Limb (tissue), 2 donors: Measurements from ENCODE around the gene GNAI3.

ENCODE experiments used
- DNase-seq, 2 donors: peaks; one replicate each; pipeline ENCODE4 v3.0.0-alpha.2; 2016; ENCODE audit errors: extremely low spot score in 2 of 2

The GNAI3 gene

GRCh38 chr1:109592916-109593315 lies 44.5 kb downstream of the GNAI3 start:
- DNase-seq, result no peak

- DNase-seq, result no peak
Observed at GRCh38 chr1:109595531-109595930, 47.1 kb downstream of the GNAI3 start.

- DNase-seq, result no peak
Observed at GRCh38 chr1:109598156-109598555, 49.7 kb downstream of the GNAI3 start.

GRCh38 chr1:109598655-109599054 lies 50.2 kb downstream of the GNAI3 start:
- DNase-seq, result no peak

- no peak for DNase-seq
Observed at GRCh38 chr1:109603229-109603628, 54.8 kb downstream of the GNAI3 start.

- DNase-seq, result no peak
Observed at GRCh38 chr1:109605381-109605780, 57.0 kb downstream of the GNAI3 start.

DNA sequence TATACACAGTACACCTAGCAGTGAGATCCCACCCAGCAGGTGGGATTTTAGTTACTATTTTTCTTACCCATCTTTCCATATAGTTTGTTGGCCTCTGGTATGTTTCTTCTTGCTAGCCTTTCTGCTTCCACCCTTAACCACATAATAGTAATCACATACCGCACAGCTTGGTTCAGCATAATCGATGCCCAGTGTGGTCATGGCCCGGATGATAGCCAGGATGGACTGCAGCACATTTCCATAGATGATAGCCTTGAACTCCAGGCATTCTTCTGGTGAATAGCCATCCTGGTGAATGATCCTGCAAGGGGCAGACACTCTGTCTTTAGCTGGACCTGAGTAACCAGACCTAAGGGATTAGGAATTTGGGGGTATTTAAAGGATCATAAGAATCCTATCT lies 61.5 kb downstream of the GNAI3 start:
- no peak for DNase-seq

DNA sequence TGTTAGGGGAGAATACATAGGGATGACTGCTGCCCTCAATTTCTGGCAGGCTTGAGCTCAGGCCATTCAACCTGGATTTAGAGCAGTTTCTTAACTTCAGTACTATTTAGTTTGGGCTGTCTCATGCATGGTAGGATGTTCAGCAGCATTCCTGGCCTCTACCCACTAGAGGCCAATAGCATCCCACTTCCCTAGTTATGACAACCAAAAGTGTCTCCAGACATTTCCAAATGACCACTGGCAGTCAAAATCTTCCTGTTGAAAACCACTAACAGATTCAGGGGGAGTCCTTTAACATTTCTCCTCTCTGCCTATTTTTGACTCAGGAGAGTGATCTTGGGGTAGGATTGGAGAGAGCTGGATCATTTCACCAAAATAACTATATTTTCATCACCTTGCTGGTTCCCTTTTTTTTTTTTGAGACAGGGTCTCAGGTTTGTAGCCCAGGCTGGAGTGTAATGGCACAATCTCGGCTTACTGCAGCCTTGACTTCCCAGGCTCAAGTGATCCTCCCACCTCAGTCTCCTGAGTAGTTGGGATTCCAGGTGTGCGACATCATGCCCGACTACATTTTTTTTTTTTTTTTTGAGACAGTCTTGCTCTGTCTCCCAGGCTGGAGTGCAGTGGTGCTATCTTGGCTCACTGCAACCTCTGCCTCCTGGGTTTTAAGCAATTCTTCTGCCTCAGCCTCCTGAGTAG lies 62.3 kb downstream of the GNAI3 start:
- DNase-seq, result no peak

GRCh38 chr1:109611308-109611990 lies 63.0 kb downstream of the GNAI3 start:
- DNase-seq, result no peak

DNA sequence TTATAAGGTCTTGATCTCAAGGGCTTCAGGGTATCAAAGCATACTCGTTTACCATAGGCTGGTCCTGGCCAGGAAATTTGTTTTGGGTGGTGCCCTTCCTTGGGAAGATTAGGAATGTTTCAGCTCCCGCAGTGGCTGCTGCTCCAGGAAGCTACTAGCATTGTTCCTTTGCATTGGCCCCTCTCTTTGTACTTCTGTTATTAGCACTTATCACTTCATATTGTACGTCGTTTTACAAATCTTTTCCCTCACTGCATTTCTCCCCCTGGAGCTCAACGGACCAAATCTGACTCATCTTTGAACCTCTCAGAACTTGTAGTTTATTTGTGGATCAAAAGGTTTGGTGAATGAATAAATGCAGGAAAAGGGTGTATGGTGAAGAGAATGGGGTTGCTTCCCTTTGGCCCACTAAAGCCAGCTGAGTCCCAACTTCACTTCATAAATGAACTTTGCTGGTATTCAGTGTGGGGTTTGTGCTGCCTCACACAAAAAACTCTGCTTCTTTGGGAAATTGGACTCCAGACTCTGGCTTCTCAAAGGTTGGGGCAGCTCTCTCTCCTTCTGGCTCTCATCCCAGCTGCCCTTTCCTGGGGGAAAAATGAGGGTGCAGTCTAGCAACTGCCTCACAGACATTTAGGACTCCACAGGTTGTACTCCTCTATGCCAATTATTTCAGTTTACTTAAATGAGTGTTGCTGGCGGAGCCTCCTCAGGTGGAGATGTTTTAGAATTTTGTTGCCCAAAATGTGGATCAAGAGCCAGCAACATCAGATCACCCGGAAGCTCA lies 65.1 kb downstream of the GNAI3 start:
- no peak for DNase-seq

DNA sequence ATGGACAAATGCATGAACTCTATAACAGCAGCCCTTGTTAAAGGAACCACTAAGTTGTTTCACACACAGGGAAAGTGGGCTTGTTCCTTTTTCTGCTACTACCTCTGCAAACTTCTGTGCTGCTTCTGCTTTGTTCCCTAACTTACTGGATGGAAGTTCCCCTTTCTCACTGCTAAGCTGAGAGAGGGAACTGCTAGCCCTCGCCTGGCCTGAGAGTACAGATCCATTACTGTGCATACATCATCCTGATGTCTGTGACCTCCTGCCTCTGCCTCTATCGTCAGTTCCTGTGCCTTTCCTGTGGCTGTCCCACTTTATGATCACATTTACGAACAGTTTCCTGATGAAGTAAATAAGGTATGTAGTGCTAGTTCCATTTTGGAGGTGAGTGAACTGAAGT lies 67.5 kb downstream of the GNAI3 start:
- DNase-seq, result no peak

- no peak for DNase-seq
Observed at GRCh38 chr1:109616391-109616790, 68.0 kb downstream of the GNAI3 start.

- DNase-seq, result no peak
Observed at GRCh38 chr1:109617291-109617801, 68.9 kb downstream of the GNAI3 start.

DNA sequence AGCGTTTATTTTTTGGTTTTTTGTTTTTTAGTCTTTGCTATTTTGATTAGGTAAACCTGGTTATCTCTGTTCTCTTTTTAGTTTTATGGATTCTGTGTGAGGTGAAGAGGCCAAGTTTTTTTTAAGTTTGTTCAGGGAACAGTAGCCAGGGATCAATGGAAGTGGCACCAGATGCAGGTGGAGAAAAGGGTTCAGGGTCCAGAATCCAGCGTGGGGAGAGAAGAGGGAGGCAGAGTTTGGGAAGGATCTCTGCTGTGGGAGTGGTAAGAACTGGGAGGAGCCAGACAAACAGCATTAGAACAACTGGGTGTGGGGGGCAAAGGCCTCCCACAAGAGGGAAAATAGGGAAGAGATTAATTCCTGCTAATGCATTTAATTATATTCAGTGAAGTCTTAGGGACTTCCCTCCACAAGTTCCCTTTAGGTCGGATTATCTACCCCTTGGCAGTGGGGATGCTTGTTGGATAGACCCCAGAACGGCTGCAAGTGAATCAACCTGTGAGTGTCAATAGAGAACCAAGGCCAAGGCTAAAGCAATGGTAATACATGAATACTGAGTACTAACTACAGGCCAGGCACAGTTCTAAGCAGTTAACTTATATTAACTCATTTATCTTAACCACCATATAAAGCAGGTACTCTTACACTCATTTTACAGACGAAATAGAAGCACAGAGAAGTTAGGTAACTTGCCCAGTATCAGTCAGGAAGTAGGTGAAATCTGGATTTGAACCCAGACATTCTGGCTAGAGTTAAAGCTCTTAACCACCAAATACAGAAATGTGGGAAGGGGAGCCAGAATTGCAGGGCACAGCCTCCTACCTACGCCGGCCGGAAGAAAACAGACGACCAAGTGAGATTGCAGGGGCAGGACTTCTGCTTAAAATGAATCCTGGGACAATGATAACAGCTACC lies 70.5 kb downstream of the GNAI3 start:
- no peak for DNase-seq

- DNase-seq, result peak; percentile 64 to 86
Observed at GRCh38 chr1:109619576-109620400, 71.4 kb downstream of the GNAI3 start, which contains the start of the genes AMPD2 and GNAT2. AMPD2 (plus strand) TSS chr1:109619837; CDS start chr1:109621176, 1,339 bp downstream. GNAT2 (minus strand) TSS chr1:109619616; CDS start chr1:109612870, 6,746 bp downstream.

DNA sequence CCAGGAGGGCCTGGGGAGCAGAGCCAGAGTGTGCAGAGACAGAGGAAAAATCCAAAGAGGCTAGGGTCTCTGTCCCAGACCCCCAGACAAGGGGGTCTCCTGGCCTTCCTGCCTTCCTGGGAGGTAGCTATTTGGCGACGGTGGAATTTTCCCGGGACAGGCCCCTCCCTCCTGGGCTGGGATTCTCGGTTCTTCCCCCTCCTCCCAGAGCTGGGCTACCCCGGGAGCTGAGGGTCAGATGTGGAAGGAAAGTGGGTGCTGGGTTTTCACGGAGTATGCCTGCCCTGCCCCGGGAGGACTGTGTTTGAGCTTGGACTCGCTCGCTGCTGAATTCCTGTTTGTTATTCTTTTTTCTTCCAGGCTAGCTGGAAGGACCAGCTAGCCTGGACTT lies 72.0 kb downstream of the GNAI3 start:
- peak in 1 of 2 donors; percentile 71 for DNase-seq

DNA sequence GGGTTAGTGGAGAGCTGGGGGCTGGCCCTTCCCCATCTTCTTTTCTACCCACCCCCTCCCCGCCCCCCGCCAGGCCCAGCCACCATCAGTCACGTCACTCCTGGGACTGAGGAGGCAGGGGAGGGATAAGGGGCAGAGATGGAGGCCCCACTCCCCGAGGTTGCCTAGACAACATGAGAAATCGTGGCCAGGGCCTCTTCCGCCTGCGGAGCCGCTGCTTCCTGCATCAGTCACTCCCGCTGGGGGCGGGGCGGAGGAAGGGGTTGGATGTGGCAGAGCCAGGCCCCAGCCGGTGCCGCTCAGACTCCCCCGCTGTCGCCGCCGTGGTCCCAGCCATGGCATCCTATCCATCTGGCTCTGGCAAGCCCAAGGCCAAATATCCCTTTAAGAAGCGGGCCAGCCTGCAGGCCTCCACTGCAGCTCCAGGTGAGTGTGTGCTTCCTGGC lies 72.4 kb downstream of the GNAI3 start:
- DNase-seq, result peak; percentile 92 to 94

DNA sequence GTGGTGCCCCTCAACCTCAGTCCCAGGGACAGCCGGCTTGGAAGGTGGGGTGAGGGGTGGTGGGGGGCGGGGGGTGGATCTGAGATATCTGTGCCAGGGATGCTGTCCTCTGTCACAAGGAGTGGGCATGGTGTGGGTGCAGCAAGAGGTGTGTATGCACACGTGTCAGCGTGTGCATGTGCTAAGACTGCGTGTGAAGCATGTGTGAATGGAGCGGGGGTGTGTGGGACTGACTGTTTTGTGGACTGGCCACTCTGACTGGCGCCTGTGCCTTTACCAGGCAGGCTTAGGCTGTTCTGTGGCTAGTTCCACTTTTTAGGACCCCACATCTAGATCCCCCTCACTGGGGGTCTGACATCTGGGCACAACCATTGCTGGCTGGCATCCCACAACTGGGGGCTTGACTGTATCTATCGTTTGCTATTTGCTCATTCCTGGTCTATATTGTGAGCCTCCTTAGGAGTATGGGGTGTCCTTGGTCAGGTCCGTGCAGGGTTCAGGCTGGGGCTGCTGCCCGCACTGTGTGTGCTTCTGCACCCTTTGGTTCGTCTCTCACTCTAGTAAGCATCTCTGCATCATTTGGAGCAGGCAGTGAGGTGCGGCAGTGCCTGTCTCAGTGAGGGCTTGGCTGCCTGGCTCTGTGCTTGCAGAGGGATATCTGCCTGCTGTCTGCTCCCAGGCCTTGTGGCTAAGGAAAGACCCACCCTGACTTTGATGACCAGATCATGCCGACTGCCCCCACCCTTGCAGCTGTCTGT lies 73.1 kb downstream of the GNAI3 start:
- DNase-seq, result peak in 1 of 2 donors; percentile 28
